Endothelial cell (in vitro differentiated cells): ENCODE data around the gene FRMPD4. TPM values are rescaled to one million over a fixed set of nuclear protein-coding genes. Genes with fewer than 3 reads are reported as not detected.

Experiments
- DNase-seq: peaks from one replicate; pipeline ENCODE4 v3.0.0; 2021; ENCODE audit warnings: low spot score
- H3K27ac Mint-ChIP-seq: one replicate; pipeline ENCODE4 v1.8.0; 2021; ENCODE audit warnings: mixed read lengths, inconsistent platforms; ENCODE audit not compliant: unreplicated experiment
- H3K27me3 Mint-ChIP-seq: one replicate; pipeline ENCODE4 v1.8.0; 2021; ENCODE audit warnings: mild to moderate bottlenecking, moderate library complexity, mixed read lengths, inconsistent platforms; ENCODE audit not compliant: unreplicated experiment
- H3K36me3 Mint-ChIP-seq: one replicate; pipeline ENCODE4 v1.8.0; 2021; ENCODE audit warnings: mild to moderate bottlenecking, low read depth, mixed read lengths, inconsistent platforms; ENCODE audit not compliant: unreplicated experiment
- H3K4me1 Mint-ChIP-seq: one replicate; pipeline ENCODE4 v1.8.0; 2021; ENCODE audit warnings: mild to moderate bottlenecking, mixed read lengths, inconsistent platforms; ENCODE audit not compliant: unreplicated experiment
- H3K4me3 Mint-ChIP-seq: one replicate; pipeline ENCODE4 v1.8.0; 2021; ENCODE audit warnings: mild to moderate bottlenecking, mixed read lengths, inconsistent platforms; ENCODE audit not compliant: unreplicated experiment
- H3K9me3 Mint-ChIP-seq: one replicate; pipeline ENCODE4 v1.8.0; 2021; ENCODE audit warnings: mixed read lengths, inconsistent platforms; ENCODE audit not compliant: unreplicated experiment
- total RNA-seq: library from RNA; stranded (reverse); fragmentation: NEBNext Ultra II Directional; extraction: Animal tissue kit (Norgen Biotek cat#: 25700); gene quantifications from one replicate; pipeline ENCODE4 v1.2.1, GENCODE V29; 2021; ENCODE audit not compliant: unreplicated experiment
- TF ChIP-seq, protein P1 (sequence below): fragments of 200-600 bp; sonication (generic); IDR thresholded peaks from one replicate; pipeline ENCODE4 v1.5.0; 2021; ENCODE audit warnings: antibody characterized with exemption; ENCODE audit not compliant: unreplicated experiment

Gene FRMPD4
- total RNA-seq, 1 donor from 2014 or later, result 0.03 TPM

DNA sequence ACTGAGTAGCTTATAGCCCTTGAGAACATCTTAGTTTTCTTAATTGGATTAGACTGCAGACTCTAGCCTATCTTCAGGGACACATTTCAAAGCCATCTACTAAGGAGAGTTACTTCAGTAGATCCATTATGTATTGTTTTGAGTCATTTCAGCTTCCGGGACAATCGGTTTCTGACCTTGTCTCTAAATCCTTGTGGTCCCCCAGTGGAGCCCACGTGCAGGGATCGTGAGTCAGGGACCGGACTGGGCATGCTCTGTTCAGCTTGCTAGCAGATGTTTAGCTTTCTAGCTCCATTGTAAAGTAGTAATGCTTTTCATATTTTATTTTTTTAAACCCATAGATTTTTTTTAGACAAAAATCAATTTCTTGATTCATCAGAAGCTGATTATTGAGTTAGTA lies 441.0 kb downstream of the FRMPD4 start:
- no peak overlapping the region for H3K4me3 Mint-ChIP-seq
- TF ChIP-seq, protein P1, sequence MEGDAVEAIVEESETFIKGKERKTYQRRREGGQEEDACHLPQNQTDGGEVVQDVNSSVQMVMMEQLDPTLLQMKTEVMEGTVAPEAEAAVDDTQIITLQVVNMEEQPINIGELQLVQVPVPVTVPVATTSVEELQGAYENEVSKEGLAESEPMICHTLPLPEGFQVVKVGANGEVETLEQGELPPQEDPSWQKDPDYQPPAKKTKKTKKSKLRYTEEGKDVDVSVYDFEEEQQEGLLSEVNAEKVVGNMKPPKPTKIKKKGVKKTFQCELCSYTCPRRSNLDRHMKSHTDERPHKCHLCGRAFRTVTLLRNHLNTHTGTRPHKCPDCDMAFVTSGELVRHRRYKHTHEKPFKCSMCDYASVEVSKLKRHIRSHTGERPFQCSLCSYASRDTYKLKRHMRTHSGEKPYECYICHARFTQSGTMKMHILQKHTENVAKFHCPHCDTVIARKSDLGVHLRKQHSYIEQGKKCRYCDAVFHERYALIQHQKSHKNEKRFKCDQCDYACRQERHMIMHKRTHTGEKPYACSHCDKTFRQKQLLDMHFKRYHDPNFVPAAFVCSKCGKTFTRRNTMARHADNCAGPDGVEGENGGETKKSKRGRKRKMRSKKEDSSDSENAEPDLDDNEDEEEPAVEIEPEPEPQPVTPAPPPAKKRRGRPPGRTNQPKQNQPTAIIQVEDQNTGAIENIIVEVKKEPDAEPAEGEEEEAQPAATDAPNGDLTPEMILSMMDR, result no peak
- H3K27ac Mint-ChIP-seq, result no peak overlapping the region
- DNase-seq, result no peak
- no peaks in the 10 kb centered on the region for H3K36me3 Mint-ChIP-seq
- H3K9me3 Mint-ChIP-seq, result no peaks in the 10 kb centered on the region
- peaks cover 5% of the 10 kb centered on the region for H3K27me3 Mint-ChIP-seq
- no peaks in the 10 kb centered on the region for H3K4me1 Mint-ChIP-seq

DNA sequence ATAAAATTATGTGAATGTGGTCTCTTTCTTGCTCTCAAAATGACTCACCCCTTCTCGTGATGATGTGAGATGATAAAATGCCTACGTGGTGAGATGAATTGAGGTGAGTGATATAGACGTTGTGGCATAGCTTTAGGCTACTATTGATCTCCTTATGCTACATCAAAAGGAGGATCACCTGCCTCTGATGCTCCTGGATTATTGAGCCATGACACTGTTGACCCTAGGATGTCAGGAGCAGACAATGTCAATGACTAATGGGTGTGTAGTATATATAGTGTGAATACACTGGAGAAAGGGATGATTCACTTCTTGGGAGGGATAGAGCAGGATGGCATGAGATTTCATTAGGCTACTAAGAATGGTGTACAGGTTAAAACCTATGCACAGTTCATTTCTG lies 442.3 kb downstream of the FRMPD4 start:
- Mint-ChIP-seq H3K36me3 (no peaks in the 10 kb centered on the region), H3K4me1 (no peaks in the 10 kb centered on the region), H3K4me3 (no peak overlapping the region), H3K27me3 (peaks cover 3% of the 10 kb centered on the region), H3K9me3 (no peaks in the 10 kb centered on the region), H3K27ac (no peak overlapping the region)
- DNase-seq, result no peak
- TF ChIP-seq, protein P1, result no peak

DNA sequence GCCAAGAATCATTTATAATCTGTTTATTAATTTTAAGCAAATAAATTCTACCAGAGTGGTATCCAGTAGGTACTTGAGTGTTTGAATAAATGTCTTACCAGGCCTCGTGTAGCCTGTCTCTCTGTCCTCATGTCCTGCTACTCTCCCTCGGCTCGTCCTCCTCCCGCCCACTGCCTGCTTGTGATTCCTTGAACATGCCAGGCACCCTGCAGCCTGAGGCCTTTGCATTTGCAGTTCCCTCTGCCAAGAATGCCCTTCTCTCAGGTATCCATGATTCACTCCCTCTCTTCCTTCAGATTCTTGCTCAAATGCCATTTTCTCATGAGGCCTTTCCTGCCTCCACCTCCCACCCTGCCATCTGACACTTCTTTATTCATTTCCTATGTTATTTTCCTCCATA lies 443.3 kb downstream of the FRMPD4 start:
- TF ChIP-seq, protein P1, result no peak
- Mint-ChIP-seq H3K36me3 (no peaks in the 10 kb centered on the region), H3K4me1 (no peaks in the 10 kb centered on the region), H3K27ac (no peak overlapping the region), H3K27me3 (peaks cover 2% of the 10 kb centered on the region), H3K4me3 (no peak overlapping the region), H3K9me3 (no peaks in the 10 kb centered on the region)
- DNase-seq, result no peak

DNA sequence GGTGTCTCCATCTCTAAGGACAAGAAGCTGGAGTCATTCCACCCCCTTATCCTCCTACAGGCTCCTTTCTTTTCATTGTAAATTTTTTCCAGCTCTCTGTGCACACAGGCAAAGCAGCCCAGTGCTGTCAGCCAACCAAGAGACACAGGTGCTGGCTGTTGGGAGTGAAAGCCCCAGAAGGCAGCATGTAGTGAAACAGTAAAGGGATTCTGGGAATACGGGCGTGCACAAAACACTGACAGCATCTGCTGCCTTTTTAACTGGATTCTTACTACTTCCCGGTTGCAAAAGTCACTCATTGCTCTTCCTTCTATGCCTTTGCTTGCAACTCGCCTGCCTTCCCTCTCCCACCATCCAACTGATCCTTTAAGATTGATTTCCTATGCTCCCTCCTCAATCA lies 444.4 kb downstream of the FRMPD4 start:
- Mint-ChIP-seq H3K9me3 (no peaks in the 10 kb centered on the region), H3K27ac (no peak overlapping the region), H3K4me3 (no peak overlapping the region), H3K4me1 (no peaks in the 10 kb centered on the region), H3K36me3 (no peaks in the 10 kb centered on the region), H3K27me3 (peaks cover 2% of the 10 kb centered on the region)
- DNase-seq, result no peak
- TF ChIP-seq, protein P1, result no peak

DNA sequence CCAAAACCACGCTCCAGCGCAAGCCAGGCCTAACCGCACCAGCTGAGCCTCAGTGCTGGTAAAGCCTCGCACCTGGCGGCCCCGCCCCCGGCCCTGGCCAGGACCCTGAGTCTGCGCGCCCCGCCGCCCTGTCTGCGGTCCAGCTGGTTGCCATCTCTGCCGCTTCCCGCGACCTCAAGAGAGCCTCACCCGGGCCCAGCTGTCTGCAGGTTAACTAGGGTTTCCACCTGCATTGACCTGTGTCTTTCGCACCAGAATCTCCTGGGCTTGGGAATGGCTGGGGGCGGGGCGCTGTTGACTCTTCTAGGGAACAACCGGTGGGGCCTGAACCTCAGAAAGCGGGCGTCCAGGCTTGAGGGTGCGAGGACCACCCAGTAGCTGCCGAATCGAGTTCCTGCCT lies 445.3 kb downstream of the FRMPD4 start:
- Mint-ChIP-seq H3K27ac (no peak overlapping the region), H3K9me3 (no peaks in the 10 kb centered on the region), H3K4me1 (no peaks in the 10 kb centered on the region), H3K4me3 (no peak overlapping the region), H3K36me3 (no peaks in the 10 kb centered on the region), H3K27me3 (peaks cover 2% of the 10 kb centered on the region)
- no peak for DNase-seq
- TF ChIP-seq, protein P1, result no peak
